ENCODE measurements around the gene GLT6D1.

The GLT6D1 gene

DNA sequence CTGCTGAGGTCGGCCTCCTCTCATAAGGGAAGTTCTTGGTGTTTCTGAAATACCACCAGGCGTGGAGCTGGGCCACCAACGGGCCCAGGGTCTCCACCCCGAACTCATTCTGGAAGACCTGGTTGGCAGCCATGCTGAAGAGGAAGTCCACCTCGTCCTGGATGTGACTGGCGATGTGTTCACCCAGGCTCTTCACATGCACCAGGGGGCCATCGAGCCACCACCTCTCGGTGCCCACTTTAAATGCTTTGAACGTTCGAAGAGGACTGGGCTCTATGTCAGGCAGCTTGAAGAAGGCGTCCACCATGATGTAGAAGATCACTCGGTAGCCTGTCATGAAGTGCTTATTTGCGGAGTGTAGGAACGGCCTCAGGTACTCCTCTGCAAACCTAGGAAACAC, 15.1 kb downstream of the GLT6D1 start:
- DNase-seq (ENCODE audit: low read depth, low spot score) = no peak

DNA sequence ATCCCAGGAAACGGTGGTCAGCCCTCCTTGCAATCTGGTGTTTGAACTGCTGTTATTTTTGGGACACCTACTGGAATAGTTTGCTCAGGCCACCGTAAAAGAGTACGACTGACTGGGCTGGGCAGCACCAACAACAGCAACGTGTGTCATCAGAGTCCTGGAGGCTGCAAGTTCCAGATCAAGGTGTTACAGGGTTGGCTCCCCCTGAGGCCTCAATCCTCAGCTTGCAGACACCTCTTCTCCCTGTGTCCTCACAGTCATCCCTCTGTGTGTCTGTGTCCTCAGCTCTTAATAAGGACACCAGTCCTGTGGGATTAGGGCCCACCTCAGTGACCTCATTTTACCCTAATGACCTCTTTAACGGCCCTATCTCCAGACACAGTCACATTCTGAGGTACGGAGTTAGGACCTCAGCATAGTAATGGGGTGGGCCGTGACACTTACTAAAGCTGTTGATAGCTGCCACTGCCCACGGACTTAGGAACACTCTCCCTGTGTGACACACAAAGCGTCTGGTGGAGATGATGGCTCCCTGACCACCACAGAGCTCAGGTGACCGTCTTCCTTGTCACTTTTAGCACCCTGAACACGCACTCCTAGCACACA, 16.8 kb downstream of the GLT6D1 start:
- DNase-seq (ENCODE audit: low read depth, low spot score) = no peak

DNA sequence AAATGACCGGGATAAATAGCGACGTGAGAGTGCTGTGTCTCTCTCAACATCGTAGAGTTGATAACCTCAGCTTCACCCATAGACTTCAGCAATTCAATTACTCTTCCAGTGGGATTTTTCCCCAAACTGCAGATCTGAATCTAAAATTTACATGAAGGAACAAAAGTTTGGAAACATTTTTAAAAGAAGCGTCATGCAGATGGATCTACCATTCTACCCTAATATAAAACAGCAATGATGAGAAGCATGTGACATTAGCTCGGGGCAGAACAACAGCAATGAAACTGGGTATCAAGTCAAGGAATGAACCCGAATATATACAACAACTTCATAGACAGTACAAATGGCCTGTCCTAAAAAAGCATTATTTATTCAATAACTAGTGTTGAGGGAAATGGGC, 18.8 kb downstream of the GLT6D1 start:
- no peak for DNase-seq (ENCODE audit: low read depth, low spot score)

DNA sequence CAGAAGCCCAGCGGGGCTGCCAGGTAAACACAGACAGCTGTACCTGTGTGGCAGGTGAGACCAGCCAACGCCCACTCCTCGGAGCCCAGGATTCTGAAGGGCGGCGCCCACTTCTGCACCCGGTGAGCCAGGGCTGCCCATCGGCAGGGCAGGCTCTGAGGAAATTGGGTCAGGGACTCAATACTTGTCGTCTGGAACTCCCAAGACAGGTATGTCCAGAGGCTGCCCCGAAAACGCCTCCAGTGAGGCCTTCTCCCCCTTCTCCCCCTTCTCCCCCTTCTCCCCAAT, 19.8 kb downstream of the GLT6D1 start:
- no peak for DNase-seq (ENCODE audit: low read depth, low spot score)

DNA sequence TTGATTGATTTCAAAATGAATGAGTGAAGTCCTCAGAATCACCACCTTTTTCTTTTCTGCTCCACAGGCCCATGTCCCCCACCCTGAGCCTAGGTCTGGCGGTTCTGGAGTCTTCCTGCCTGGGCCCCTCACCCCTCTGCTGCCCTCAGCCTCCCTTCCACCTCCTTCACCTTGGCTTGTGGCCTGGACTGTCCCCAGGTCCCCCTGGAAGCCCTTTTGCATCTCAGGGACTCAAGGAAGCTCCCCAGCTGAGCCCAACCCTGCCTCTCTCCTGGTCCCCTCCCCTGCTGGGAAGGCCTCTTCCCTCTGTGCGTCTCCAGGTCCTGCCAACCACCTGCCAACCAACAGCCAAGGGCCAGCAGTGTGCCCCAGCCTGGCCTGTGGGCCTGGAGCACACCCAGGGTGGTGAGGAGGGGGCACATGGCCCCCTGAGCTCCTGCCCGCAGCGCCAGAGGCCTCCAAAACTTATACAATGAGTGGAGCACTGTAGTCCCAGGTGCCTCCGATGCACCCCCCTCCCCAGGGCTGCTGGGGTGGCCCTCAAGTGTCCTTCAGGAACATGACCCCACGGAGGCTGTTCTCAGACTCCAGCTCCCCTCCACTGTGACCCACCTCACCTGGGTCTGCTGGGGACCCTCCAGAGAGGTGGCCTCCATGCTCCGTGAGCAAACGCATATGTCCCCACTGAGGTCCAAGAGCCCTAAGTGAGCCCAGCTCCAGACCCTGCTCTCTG, 20.3 kb downstream of the GLT6D1 start:
- no peak for DNase-seq (ENCODE audit: low read depth, low spot score)

DNA sequence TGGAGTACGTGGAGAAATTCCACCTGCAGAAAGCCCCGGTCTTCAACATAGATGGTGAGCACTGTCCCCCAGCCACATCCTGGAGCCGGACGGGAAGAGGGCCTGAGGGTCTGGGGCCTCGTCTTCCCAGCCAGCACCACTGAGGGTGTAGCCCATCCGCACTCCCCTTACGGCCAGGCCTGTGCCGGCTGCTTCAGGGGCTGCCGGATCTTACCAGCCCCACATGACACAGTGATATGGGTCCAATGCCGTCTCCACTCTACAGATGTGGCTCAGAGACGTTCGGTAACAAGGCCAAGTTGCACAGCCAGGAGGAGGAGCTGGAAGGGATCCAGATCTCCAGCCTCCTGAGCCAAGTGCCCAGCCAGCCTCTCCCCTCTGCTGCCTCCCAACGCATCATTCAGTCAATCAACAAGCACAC, 21.3 kb downstream of the GLT6D1 start:
- no peak for DNase-seq (ENCODE audit: low read depth, low spot score)

DNA sequence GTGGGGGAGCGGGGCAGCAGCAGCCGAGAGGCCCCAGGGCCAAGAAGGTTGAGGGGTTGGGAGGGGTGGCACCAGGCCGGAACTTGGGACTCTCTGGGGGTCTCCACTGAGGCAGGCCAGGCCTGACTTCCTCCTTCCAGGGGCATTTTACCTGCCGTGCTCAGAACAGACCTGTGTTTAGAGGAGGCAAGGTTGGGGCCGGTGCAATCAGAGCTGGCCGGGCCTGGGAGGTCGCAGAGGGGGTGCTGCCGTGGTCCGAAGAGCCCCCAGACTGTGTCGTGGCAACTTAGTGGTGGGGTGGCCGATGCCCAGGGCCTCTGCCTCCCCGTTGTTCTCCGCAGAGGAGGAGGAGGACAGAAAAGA, 21.8 kb downstream of the GLT6D1 start:
- DNase-seq (ENCODE audit: low read depth, low spot score) = no peak

DNA sequence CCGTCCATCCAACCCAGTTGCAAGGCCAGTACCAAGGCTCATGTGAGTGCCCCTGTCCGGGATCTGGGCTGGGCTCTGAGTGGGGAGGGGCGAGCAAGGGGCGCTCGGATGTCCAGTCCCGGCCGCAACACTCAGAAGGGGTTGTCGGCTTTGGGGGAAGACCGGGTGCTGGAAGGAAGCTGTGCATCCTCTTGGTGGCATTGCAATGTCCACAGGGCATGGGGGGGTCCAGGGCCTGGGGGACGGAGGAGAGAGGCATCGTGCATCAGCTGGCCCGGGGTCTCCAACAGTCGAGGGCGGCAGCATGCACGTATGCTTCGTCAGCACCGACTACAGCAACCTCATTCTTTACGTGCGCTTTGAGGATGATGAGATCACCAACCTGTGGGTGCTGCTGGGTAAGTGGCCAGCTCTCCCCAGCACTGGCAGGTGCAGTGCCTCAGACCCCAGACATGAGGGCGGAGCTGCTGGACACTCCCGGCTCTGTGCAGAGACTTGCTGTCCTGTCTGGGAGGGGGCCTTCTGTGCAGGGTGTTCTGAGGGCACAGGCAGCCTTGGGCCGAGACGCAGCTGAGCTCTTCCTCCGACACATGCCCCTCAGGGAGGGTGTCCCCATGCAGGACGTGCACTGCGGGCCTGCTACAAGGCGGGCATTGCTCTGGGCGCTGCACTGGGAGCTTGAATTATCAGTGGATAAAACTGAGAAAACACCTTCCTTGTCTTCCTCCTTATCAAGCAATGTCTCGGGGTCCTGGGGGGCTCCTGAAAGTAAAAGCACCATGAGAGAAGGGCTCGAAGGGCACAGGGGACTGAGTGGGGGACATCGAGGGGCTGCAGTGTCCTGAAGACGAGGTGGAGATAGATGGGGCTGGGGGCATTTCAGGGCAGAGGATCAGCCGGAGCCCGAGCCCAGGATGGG, 22.5 kb downstream of the GLT6D1 start:
- no peak for DNase-seq (ENCODE audit: low read depth, low spot score)

DNA sequence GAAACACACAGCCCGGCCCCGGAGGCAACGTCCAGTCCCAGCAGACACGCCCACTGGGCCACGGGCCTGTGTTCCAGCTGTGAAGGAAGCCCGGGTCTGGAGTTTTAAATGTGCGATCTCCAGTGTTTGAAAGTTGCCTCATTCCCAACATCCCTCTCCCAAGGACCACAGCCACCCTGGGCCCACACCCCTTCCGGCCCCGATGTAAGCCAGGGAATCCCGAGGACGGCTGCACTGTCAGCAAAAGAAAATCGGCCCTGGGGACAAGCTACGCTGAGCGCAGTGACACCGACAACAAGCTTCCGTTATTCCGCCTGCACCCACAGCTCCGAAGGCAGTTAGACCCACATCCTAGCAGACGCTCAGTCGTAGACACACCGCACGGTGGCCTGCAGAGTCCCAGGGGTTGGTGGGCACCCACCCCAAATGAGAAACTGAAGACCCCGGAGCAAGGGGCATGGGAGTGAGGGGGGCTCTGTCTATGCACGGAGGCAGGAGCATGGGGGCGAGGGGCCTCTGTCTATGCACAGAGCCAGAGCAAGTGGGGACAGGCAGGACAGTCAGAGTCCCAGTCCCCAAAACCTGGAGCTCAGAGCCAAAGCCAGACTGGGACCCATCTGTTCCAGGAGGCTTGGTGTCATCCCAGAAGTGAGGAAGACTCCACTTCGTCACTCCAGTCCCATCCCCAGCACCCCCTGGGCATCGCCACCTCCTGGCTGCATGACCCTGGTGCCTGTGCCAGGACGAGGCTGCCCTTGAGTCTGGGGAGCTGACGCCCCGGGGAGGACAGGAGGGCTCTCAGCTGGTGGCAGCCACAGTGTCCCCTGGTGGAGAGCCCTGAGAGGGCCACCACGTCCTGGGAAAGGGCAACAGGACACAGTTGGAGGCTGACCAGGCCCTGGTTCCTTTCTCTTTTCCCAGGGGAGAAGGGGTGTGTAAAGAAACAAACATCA, 23.4 kb downstream of the GLT6D1 start:
- no peak for DNase-seq (ENCODE audit: low read depth, low spot score)

DNA sequence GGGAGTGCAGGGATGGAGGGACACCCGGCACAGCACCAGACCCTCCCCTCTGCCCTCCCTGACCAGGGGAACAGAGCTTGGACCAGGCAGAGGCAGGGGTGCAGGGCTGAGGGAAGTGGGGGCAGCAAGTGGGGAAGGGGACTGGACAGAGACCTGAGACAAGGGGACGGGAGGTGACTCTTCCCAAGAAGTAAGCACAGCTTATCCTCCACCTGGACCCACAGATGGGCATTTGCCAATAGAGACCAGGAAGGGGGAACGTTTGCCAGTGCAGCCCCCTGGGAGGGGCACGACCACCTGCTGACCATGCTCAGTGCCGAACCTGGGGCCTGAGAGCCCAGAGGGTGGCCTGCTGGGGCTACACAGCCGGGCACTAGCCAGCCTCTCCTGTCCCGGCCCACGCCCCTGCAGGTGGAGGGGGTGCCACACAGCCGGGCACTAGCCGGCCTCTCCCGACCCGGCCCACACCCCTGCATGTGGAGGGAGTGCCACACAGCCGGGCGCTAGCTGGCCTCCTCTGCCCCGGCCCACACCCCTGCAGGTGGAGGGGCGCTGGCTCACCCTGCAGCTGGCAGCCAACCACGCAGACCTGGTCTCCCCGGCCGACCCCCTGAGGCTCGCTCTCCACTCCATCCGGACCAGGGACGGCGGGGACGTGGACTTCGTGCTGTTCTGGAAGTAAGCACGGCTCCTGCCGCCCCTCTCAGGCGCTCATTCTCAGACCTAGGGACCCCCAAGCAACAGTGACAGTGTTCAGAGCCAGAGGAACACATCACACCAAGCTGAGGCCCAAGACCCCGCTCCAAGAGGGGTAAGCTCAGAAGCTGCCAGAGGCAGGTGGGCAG, 24.3 kb downstream of the GLT6D1 start:
- DNase-seq (ENCODE audit: low read depth, low spot score) = no peak

DNA sequence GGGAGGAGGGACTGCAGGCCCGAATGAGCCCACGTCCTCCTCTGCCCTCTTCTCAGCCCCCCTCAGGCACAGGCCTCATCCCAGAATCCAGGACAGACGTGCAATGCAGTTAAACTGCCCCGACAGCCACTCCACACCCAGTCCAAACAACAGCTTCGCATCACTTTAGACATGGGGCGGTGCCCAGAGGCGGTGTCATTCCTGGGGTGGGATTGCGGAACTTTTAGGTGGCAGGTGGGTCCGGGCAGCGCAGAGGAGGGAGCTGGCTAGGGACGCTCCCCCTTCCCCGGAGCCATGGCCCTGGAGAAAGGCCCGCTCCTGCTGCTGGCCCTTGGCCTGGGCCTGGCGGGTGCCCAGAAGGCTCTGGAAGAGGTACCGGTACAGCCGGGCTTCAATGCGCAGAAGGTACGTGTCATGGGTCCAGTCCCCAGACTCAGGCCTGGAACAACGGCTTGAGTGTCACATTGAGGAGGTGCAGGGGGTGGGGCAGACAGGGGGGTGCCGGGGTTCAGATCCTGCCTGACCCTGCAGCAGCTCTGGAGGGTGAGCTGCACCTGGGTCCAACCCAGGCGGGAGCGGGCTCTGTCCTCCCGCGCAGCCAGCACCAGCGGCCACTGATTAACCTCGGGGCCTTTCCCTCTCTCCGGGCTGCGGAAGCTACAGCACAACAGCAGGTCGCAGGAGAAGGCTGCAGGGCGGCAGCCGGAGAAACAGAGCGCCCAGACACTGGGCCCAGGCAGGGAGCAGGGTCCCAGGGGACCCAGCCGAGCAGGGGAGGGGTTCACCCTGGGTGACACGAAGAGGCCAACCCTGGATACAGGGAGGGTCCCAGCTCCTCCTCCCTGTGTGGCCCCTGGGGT, 25.2 kb downstream of the GLT6D1 start:
- no peak for DNase-seq (ENCODE audit: low read depth, low spot score)

DNA sequence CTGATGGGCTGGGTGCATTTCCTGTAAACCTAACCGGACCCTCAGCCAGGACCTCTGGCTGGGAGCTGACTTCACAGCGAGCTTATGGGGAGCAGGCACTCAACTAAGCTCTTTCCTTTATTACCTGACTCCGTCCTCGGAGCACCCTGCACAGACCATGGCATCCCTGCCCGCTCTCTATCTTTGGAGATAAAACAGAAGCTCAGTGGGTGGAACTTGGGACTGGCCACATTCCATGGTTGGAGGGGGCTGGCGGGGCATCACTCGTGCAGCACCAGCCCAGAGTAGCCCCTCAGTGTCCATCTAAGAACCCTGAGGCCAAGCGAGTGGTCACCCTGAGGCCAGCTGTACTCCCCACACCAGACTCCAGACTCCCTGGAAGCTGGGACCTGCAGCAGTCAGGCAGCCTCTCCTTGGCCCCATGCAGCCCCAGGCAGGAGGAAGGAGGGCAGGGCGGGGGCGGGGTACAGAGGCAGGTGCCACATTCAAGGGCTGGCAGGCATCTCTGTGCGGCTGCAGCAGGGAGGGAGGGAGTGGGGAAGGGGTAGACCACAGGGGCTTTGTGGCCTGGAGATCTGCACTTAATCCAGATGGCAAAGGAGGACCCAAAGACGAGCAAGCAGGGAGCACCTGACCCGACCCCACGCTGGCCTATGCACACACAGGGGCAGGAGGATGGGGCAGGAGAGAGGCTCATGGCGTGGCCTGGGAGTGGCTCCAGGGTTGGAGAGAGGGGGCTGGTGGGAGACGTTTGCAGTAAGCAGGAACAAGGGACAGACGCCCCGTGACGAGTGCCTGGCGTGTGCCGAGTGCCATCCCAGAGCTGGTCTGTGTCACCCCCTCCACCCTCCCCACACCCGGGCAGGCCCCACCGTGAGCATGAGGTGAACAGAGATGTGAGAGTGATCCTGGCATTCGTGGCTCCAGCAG, 26.1 kb downstream of the GLT6D1 start:
- DNase-seq (ENCODE audit: low read depth, low spot score) = no peak

DNA sequence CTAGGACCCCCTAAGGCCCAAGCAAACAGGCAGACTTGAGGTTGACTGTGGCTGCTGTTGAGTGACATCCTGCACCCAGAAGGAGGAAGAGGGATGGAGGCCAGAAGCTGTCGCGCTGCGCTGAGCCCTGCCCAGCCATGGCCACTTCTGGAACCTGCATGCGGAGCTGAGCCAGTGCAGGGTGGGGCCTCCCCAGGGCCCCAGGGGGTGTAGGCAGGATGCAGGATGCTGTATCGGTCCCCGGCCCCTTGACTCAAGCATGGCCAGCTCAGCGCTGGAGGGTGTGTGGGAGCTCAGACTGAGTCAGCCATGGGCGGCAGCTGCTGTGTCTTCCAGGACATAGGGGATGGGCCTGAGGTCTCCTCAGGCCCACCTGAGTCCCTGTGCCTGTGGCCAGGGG, 26.9 kb downstream of the GLT6D1 start:
- DNase-seq (ENCODE audit: low read depth, low spot score) = no peak

DNA sequence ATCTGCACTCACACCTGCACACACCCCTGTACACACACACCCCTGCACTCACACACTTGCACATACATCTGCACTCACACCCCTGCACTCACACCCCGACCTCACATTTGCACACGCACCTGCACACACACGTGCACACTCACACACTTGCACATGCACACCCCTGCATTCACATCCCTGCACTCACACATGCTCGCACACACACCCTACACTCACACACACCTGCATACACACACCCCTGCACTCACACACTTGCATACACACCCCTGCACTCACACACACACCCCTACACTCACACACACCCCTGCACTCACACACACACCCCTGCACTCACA, 27.5 kb downstream of the GLT6D1 start:
- DNase-seq (ENCODE audit: low read depth, low spot score) = no peak

DNA sequence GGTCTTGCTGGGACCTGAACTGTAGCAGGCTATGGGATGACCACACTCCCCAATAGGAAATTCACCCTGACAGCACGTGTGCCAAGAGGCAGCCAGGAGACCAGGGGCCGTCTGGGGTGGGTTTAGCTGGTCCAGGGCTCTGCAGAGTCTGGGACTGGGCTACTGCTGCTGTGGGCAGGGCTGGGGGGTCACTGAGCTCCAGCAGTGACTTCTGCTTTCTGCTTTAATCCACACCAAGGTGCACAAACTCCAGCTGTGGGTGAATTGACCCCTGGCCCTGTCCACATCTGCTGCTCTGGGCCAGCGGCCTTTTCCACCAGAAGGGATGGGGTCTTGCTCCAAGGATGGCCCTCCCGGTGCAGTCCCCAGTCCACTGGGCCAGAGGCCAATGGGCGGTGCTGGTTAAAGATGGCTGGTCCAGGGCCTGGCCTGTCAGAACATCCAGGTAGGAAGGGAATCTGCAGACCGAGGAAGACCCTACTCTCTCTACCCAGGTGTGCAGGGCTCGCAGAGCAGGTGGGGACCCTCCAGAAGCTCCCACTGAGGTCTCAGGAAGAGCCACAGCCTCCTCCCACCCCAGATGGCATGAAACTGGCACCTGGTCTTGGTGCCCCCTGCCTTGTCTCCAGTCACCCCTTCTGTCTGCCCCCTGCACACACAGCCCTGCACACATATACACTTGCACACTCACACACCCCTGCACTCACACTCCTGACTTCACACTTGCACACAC, 28.0 kb downstream of the GLT6D1 start:
- no peak for DNase-seq (ENCODE audit: low read depth, low spot score)

DNA sequence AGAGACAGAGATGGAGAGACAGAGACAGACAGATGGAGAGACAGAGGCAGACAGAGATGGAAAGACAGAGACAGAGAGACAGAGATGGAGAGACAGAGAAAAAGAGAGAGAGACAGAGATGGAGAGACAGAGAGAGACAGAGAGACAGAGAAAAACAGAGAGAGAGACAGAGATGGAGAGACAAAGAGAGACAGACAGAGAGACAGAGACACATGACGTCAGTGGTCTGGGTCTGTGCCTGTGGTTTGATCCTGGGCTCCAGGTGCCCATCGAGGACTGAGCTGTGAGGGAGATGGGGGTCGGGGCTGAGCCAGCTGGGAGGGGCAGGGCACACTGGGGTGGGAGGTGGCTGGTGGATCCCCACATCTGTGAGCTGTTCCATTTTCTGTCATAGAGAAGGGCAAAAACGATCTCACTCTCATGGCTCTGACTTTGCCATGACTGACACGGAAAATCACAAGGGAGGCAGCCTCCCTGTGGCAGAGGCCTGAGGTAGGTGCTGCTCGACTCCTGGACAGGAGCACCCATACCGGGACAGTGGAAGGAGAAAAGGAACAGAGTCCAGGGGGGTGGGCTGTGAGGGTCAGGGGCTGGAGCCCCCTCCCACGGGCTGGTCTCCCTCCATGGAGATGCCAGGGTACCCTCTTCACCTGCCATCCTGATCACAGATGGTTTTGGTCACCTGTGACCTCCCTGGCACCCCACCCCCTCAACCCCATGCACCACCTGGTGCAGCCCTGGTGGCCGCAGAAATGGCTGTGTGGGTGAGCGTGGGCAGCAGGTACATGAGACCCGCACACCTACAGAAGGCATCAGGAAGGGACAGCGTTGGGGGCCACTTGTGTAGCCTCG, 28.8 kb downstream of the GLT6D1 start:
- DNase-seq (ENCODE audit: low read depth, low spot score) = no peak

DNA sequence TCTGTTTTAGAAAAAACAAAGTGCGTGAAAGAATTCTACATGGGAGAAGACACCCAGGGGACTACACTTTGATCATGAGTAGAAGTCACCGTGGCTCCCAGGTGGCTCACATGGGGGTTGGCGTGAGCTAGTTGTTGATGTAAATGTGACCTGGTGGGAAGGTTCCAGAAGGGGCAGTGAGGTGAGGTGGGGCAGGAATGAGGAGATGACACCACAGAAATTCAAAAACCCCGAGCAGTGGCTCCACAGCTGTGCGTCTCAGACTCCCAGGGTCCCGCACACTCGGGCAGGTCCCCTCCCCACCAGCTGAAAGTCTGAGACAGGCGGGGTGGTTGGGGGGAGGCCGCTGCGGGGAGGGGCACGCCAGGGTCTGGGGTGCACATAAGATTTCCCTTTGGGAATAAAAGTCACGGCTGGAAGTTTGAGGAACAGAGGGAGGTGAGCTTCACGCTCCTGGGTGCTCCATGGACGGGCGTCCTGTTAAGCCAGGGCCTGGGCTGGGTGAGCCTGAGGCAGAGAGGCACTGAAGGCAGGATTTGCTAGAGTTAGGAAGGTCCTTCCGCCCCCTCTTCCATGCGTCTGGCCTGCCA, 29.9 kb downstream of the GLT6D1 start:
- no peak for DNase-seq (ENCODE audit: low read depth, low spot score)

Data from iPS DF 19.7 (cell line).